HG03457 (cell line): ENCODE results near the gene USP11.

Experiments used
- ATAC-seq: cut with Tn5 transposase; IDR thresholded peaks from one replicate; pipeline ENCODE4 v1.9.1; 2021; ENCODE audit warnings: moderate number of reproducible peaks; ENCODE audit not compliant: unreplicated experiment

The USP11 gene

DNA sequence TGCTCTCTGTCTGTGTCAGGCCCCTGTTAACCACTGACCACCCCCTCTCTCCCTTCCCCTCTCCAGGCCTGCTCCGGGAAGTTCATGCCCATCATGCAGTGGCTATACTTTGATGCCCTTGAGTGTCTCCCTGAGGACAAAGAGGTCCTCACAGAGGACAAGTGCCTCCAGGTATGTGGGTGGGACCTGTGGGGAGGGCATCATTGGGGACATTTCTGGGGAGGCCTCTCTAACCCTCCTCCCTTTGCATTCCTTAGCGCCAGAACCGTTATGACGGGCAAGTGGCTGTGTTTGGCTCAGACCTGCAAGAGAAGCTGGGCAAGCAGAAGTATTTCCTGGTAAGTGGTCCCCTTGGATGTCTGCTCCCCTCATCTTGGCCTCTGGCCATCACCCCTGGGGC lies 29.9 kb upstream of the USP11 start:
- no peak for ATAC-seq

DNA sequence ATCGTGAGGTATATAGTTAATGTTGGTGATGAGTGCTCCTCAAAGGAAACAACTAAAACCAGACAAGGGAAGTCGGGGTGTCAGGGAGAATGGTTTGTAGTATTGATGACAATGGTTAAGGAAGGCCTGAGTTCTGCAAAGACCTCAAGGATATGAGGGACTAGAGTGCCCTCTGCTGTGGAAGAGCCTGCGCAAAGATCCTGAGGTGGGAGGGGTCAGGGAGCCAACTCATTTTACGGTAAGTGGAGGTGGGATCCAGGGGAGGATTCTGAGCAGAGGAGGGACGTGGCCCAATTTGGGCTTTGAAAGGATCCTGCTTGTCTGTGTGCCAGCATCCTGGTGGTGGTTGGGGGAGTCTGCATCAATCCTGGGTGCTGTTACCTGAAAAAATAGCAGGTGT lies 27.8 kb upstream of the USP11 start:
- ATAC-seq, result no peak

- no peak for ATAC-seq
Observed at GRCh38 chrX:47206316-47206715, 26.5 kb upstream of the USP11 start.

GRCh38 chrX:47208108-47208507 lies 24.7 kb upstream of the USP11 start:
- ATAC-seq, result no peak

DNA sequence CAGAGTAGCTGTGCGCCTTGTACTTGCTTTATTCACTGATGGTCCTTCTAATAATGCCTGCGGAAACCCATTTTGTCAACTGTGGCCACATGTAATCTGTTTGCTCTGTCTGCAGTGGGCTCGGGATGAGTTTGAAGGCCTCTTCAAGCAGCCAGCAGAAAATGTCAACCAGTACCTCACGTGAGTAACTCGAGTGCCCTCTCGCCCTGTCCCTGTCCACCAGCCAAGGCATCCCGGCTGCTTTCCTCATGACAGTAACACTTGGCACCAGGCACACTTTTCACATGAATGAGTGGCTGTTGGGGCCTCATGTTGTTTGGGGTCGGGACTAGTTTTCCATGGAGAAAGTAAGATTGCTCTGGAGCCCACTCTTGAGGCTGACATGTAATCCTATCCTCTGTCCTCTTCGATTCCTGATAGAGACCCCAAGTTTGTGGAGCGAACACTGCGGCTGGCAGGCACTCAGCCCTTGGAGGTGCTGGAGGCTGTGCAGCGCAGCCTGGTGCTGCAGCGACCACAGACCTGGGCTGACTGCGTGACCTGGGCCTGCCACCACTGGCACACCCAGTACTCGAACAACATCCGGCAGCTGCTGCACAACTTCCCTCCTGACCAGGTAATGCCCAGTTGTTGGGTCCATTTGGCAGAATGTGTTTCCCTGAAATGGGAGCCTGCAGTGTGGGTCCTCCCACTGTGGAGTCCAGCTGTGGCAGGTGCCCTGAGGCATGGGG lies 23.1 kb upstream of the USP11 start:
- ATAC-seq, result no peak

DNA sequence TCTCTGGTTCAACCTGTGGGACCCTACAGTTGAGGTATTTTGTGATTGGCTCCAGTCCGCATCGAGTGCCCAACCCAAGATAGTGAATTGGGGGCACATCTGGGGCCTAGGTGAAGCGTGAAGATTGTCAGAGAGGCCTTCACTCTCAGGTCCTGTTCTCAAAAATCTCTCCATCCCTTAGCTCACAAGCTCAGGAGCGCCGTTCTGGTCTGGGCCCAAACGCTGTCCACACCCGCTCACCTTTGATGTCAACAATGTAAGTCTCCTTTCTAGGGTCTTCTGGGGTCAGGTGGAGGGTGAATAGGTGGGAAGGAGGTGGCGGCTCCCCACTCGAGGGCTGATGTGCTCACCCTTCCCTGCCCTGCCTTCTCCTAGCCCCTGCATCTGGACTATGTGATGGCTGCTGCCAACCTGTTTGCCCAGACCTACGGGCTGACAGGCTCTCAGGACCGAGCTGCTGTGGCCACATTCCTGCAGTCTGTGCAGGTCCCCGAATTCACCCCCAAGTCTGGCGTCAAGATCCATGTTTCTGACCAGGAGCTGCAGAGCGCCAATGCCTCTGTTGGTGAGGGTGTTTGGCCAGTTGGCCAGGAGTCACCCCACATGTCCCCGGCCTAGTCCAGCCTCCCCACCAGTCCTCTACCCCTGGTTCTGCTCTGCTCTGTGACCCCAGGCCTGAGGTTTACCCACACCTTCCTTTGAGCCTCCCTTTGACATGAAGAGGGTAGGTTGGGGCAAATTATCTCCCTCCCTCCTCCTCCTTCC lies 22.0 kb upstream of the USP11 start:
- ATAC-seq, result no peak

- ATAC-seq, result no peak
Observed at GRCh38 chrX:47212381-47213293, 20.2 kb upstream of the USP11 start.

DNA sequence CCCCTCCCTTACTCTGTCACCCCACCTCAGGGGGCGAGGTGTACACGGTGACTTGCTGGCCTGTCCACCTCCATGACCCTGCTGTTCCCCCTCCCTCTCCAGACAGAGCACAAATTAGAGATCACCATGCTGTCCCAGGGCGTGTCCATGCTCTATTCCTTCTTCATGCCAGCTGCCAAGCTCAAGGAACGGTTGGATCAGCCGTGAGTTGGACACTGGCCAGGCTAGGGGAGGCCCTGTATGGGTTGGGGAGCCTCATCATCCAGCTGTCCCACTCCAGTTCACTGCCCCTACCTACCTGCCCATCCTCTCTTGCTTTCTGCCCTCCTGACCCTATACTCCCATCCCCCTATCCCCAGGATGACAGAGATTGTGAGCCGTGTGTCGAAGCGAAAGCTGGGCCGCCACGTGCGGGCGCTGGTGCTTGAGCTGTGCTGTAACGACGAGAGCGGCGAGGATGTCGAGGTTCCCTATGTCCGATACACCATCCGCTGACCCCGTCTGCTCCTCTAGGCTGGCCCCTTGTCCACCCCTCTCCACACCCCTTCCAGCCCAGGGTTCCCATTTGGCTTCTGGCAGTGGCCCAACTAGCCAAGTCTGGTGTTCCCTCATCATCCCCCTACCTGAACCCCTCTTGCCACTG lies 18.3 kb upstream of the USP11 start:
- no peak for ATAC-seq

DNA sequence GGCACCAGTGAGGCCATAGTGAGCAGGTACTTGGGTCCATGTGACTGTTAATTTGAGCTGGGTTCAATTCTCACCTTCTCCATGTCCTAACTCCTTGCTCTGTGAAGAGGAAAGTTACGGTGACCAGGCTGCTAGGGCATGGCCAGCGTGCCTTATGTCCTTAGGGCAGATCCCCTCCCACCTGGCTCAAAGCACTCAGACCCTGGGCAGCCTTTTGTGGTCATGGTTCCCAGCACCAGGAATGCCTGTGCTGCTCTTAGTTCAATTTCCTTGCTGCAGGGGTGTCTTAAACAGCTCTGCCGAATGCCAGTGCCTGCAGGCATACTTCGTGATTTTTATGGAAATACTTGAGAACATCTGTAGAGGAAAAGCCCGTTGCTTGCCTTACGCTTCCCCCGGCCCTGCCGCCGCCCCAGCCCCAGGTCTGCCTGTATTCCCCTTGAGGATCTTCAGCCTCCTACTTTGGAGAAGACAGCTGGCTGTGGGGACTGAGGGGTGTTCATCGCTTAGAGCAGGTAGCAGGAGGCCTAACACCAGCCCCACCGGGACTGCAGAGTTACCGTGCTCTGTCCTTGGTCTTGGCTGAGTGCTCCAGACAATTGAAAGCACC lies 17.4 kb upstream of the USP11 start:
- ATAC-seq, result no peak

DNA sequence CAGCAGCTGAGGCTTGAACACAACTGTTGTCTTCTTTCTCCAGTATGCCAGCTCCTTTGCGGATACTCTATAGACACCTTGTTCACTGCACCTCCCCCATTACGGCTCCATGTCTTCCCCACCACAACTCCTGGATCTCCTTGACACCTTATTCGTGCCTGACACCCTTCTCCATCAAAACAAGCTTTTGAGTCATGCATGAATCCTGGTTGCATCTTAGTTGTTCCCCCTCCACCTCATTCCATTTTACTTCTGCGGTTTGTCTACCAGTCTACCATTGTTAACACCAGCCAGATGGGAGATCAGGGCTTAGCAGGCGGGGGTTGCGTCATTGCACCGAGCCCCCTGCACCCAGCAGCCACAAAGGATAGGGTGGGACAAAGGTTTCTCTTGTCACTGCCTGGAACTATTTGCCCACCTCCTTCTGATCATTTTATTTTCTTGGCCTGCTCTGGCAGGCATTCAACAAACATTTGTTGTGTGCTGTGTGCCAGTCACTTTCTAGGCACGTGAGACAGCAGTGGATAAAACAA lies 16.4 kb upstream of the USP11 start:
- ATAC-seq, result no peak

DNA sequence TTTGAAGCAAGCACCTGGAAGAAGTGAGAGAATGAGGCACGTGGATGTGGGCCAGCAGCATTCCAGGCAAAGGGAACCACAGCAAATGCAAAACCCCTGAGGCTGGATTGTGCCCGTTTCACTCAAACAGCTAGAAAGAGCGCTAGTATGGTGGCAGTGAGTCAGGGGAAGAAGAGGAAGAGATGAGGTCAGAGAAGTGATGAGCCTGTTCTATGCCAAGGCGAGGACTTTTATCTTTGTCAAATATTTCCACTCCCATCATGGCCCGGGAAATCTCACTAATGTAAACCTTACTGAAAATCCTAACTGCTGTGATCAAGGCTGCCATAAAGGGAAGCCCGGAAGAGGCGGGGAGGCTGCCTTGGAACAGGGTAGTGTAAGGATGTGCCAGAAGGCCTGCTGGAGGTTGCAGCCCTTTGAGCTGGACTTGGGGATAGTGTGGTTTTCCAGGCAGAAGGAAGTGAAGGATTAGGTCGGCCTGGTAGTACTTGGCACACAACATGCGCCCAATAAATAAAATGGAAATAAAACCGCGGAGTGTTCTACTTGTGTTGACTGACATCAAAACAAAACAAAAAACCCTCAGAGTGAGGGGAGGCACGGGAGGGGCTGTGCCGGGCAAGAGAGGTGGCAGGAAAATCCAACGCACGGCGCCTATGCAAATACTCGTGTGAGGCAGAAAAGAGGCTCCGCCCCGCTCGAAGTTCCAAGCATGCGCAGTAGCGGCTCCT lies 15.5 kb upstream of the USP11 start:
- ATAC-seq, result no peak

DNA sequence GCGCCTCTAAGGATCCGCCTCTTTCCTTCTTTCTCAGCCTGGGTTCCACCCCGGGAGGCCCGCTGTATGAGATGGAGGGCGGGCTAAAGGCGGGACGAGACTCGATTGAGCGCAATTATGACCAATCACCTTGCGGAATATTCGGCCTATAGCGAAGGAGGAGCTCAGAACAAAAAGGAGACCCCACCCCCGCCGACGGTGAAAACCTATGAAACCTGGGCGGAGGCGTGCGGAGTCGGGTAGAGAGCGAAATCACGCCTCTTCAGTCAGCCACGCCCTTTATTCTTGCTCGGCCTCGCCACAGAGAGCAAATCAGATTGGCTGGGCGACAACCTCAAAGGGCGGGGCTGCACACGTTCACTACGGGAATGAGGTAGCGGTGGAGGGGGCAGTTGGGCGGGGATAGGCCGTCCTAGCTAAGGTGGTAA lies 14.9 kb upstream of the USP11 start:
- ATAC-seq, result peak; percentile 75

GRCh38 chrX:47218280-47218919 lies 14.4 kb upstream of the USP11 start, which contains the start of gene CDK16:
Gene CDK16, plus strand, starts transcription at chrX:47218681. Its CDS starts 4,877 bp downstream, at chrX:47223558.
- ATAC-seq, result peak; percentile 31

GRCh38 chrX:47218920-47219815 lies 13.6 kb upstream of the USP11 start:
- no peak for ATAC-seq

- ATAC-seq, result no peak
Observed at GRCh38 chrX:47221756-47222155, 11.1 kb upstream of the USP11 start.

- ATAC-seq, result no peak
Observed at GRCh38 chrX:47222751-47223350, 10.0 kb upstream of the USP11 start.

DNA sequence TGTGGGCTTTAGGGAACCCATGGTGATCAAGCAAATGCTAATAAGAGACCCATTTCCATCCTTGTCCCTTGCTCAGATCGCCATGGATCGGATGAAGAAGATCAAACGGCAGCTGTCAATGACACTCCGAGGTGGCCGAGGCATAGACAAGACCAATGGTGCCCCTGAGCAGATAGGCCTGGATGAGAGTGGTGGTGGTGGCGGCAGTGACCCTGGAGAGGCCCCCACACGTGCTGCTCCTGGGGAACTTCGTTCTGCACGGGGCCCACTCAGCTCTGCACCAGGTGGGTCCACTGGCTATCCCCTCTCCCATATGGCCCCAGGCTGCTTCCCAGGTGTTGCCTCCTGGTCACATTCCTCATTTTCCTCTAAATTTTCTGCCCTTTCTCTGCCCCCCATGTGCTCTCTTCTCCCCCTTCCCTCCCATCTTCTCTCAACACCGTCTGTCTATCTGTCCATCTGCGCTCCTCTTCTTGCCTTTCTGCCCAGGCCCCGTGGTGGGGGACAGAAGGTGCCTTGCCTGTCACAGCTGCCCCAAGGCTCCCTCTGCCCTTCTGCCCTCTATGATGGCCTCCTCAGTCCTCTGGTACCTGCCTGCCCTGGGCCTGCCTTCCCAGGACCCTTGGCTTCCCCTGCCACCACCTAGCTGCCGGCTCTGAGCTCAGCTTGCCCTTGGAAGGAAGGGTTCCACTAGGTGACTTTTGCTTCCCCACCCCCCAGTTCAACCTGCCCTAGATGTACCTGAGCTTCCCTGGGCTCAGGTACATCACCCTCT lies 9.1 kb upstream of the USP11 start:
- ATAC-seq, result no peak
